GM12874 (cell line): ENCODE measurements around the gene C19orf25.

Experiments used
- CTCF ChIP-seq: IDR thresholded peaks from 2 replicates; pipeline ENCODE4 v1.5.1; 2011; ENCODE audit warnings: low read depth, mild to moderate bottlenecking, control low read depth, low read length, moderate library complexity; ENCODE audit not compliant: insufficient read depth

Gene C19orf25

GRCh38 chr19:1423436-1424191 lies 55.4 kb downstream of the C19orf25 start:
- TF ChIP-seq CTCF, result no peak
